Activated naive CD4-positive, alpha-beta T cell treated with anti-CD3 and anti-CD28 coated beads, Interleukin-2, amount 10 ng/mL, durations not matched to agents 7 days and 5 days (primary cell): ENCODE data around the gene PGAP2.
"Not testable (repeated sequence)": the region's sequence is repeated elsewhere in the genome, so short reads cannot be mapped to it uniquely, and the experiment has no call there.

ENCODE experiments used
- CTCF ChIA-PET: fragments of 350-600 bp; sonication (Branson Sonifier 250); formaldehyde crosslinking; loops from one replicate; lab custom pipeline; 2021; ENCODE audit warnings: antibody characterized with exemption; lab: Charles Lee
- DNase-seq: peaks from one replicate; pipeline ENCODE4 v3.0.0-alpha.2; 2020
- H3K27ac Mint-ChIP-seq: one replicate; pipeline ENCODE4 v1.8.0; 2021; ENCODE audit warnings: mild to moderate bottlenecking, moderate library complexity, mixed read lengths
- H3K27me3 Mint-ChIP-seq: one replicate; pipeline ENCODE4 v1.8.0; 2021; ENCODE audit warnings: mild to moderate bottlenecking, mixed read lengths
- H3K36me3 Mint-ChIP-seq: one replicate; pipeline ENCODE4 v1.8.0; 2021; ENCODE audit warnings: mixed read lengths
- H3K4me1 Mint-ChIP-seq: one replicate; pipeline ENCODE4 v1.8.0; 2021; ENCODE audit warnings: mixed read lengths
- H3K4me3 Mint-ChIP-seq: one replicate; pipeline ENCODE4 v1.8.0; 2021; ENCODE audit warnings: mild to moderate bottlenecking, moderate library complexity, mixed read lengths
- H3K9me3 Mint-ChIP-seq: one replicate; pipeline ENCODE4 v1.8.0; 2021; ENCODE audit warnings: mixed read lengths

The PGAP2 gene

GRCh38 chr11:3859373-3859881, 51.1 kb downstream of the PGAP2 start:
- CTCF ChIA-PET, result interaction anchor here (0.7 to 5.0 kb wide), 9 partner anchors 8 to 216 kb away, joined by 3 to 30 read pairs (median 3); no protein-coding TSS in a partner anchor
- peak; percentile 51 for DNase-seq
- Mint-ChIP-seq H3K9me3 (no peaks in the 10 kb centered on the region), H3K27ac (peak overlapping the region; percentile 88), H3K36me3 (peaks cover 32% of the 10 kb centered on the region), H3K4me1 (peaks cover 71% of the 10 kb centered on the region), H3K4me3 (peak overlapping the region; percentile 98), H3K27me3 (peaks cover 6% of the 10 kb centered on the region)

- H3K36me3 Mint-ChIP-seq, result peaks cover 36% of the 10 kb centered on the region
- CTCF ChIA-PET, result interaction anchor here (0.9 to 5.0 kb wide), 5 partner anchors 10 to 215 kb away, joined by 3 to 30 read pairs (median 9); no protein-coding TSS in a partner anchor
- H3K4me3 Mint-ChIP-seq, result peak overlapping the region; percentile 98
- H3K4me1 Mint-ChIP-seq, result peaks cover 76% of the 10 kb centered on the region
- H3K27ac Mint-ChIP-seq, result peak overlapping the region; percentile 88
- peak; percentile 42 for DNase-seq
- H3K27me3 Mint-ChIP-seq, result no peaks in the 10 kb centered on the region
- H3K9me3 Mint-ChIP-seq, result no peaks in the 10 kb centered on the region
These were observed 52.0 kb downstream of the PGAP2 start for GRCh38 chr11:3860375-3860774.

- not testable (repeated sequence) for H3K9me3 Mint-ChIP-seq
These were observed 52.6 kb downstream of the PGAP2 start for GRCh38 chr11:3860898-3861393.

GRCh38 chr11:3861683-3862082, 53.3 kb downstream of the PGAP2 start:
- peak; percentile 43 for DNase-seq
- Mint-ChIP-seq H3K36me3 (peaks cover 30% of the 10 kb centered on the region), H3K4me1 (peaks cover 89% of the 10 kb centered on the region), H3K9me3 (no peaks in the 10 kb centered on the region), H3K27me3 (no peaks in the 10 kb centered on the region), H3K27ac (peak overlapping the region; percentile 88), H3K4me3 (peak overlapping the region; percentile 98)
- CTCF ChIA-PET, result interaction anchor here (0.6 to 5.0 kb wide), 4 partner anchors 11 to 212 kb away, joined by 3 to 30 read pairs (median 4); partner anchors contain the start of gene RHOG

More at GRCh38 chr11:3860898-3861393, 52.6 kb downstream of the PGAP2 start:
- peaks cover 35% of the 10 kb centered on the region for H3K36me3 Mint-ChIP-seq
- H3K4me3 Mint-ChIP-seq, result peak overlapping the region; percentile 98
- CTCF ChIA-PET, result interaction anchor here (0.6 to 5.0 kb wide), 7 partner anchors 9 to 213 kb away, joined by 3 to 30 read pairs (median 4); partner anchors contain the start of gene RHOG
- not testable (repeated sequence) for H3K27me3 Mint-ChIP-seq
- H3K27ac Mint-ChIP-seq, result peak overlapping the region; percentile 88
- peak; percentile 67 for DNase-seq
- H3K4me1 Mint-ChIP-seq, result peaks cover 82% of the 10 kb centered on the region

GRCh38 chr11:3865388-3866193, 57.2 kb downstream of the PGAP2 start:
- CTCF ChIA-PET, result interaction anchor here (1.1 to 2.0 kb wide), 3 partner anchors 11 to 41 kb away, joined by 4 to 9 read pairs (median 5); partner anchors contain the start of gene STIM1
- Mint-ChIP-seq H3K4me1 (peaks cover 87% of the 10 kb centered on the region), H3K27ac (peak overlapping the region; percentile 86)

GRCh38 chr11:3866206-3866605, 57.8 kb downstream of the PGAP2 start:
- peak overlapping the region; percentile 86 for H3K27ac Mint-ChIP-seq
- no peaks in the 10 kb centered on the region for H3K9me3 Mint-ChIP-seq
- CTCF ChIA-PET, result no interaction called here
- H3K4me1 Mint-ChIP-seq, result peaks cover 87% of the 10 kb centered on the region
- no peak for DNase-seq
- H3K36me3 Mint-ChIP-seq, result peaks cover 34% of the 10 kb centered on the region
- H3K4me3 Mint-ChIP-seq, result no peak overlapping the region
- H3K27me3 Mint-ChIP-seq, result no peaks in the 10 kb centered on the region

More at GRCh38 chr11:3865388-3866193, 57.2 kb downstream of the PGAP2 start:
- peak; percentile 22 for DNase-seq
- no peaks in the 10 kb centered on the region for H3K27me3 Mint-ChIP-seq
- no peaks in the 10 kb centered on the region for H3K9me3 Mint-ChIP-seq
- H3K4me3 Mint-ChIP-seq, result peak overlapping the region; percentile 19
- peaks cover 33% of the 10 kb centered on the region for H3K36me3 Mint-ChIP-seq

- Mint-ChIP-seq H3K36me3 (peaks cover 37% of the 10 kb centered on the region), H3K4me3 (no peak overlapping the region), H3K9me3 (no peaks in the 10 kb centered on the region), H3K4me1 (peaks cover 87% of the 10 kb centered on the region), H3K27me3 (no peaks in the 10 kb centered on the region), H3K27ac (peak overlapping the region; percentile 46)
- DNase-seq, result no peak
- CTCF ChIA-PET, result interaction anchor here (3.0 to 5.3 kb wide), 2 partner anchors 12 to 17 kb away, joined by 9 to 42 read pairs; partner anchors contain the start of gene STIM1
These were observed 58.5 kb downstream of the PGAP2 start for GRCh38 chr11:3866836-3867208.

GRCh38 chr11:3867209-3868091, 59.1 kb downstream of the PGAP2 start:
- Mint-ChIP-seq H3K27ac (peak overlapping the region; percentile 46), H3K4me3 (no peak overlapping the region), H3K4me1 (peaks cover 85% of the 10 kb centered on the region), H3K9me3 (no peaks in the 10 kb centered on the region), H3K27me3 (no peaks in the 10 kb centered on the region), H3K36me3 (peaks cover 36% of the 10 kb centered on the region)
- CTCF ChIA-PET, result interaction anchor here (0.7 to 5.3 kb wide), 4 partner anchors 8 to 18 kb away, joined by 3 to 42 read pairs (median 6); partner anchors contain the start of gene STIM1
- DNase-seq, result peak; percentile 27

- Mint-ChIP-seq H3K9me3 (no peaks in the 10 kb centered on the region), H3K27ac (no peak overlapping the region), H3K36me3 (peaks cover 29% of the 10 kb centered on the region), H3K4me3 (no peak overlapping the region), H3K27me3 (no peaks in the 10 kb centered on the region), H3K4me1 (peaks cover 63% of the 10 kb centered on the region)
- CTCF ChIA-PET, result interaction anchor here (1.6 to 4.5 kb wide), 2 partner anchors 19 to 199 kb away, joined by 6 to 22 read pairs; partner anchors contain the start of gene STIM1
- DNase-seq, result no peak
These were observed 65.5 kb downstream of the PGAP2 start for GRCh38 chr11:3873712-3874349.
